HG02938 (cell line): ENCODE results near the gene RSPH3.
"Not testable (repeated sequence)": the region's sequence is repeated elsewhere in the genome, so short reads cannot be mapped to it uniquely, and the experiment has no call there.

Experiments
- ATAC-seq: cut with Tn5 transposase; IDR thresholded peaks from one replicate; pipeline ENCODE4 v1.9.1; 2021; ENCODE audit warnings: mild to moderate bottlenecking, moderate library complexity; ENCODE audit not compliant: unreplicated experiment

The RSPH3 gene, protein sequence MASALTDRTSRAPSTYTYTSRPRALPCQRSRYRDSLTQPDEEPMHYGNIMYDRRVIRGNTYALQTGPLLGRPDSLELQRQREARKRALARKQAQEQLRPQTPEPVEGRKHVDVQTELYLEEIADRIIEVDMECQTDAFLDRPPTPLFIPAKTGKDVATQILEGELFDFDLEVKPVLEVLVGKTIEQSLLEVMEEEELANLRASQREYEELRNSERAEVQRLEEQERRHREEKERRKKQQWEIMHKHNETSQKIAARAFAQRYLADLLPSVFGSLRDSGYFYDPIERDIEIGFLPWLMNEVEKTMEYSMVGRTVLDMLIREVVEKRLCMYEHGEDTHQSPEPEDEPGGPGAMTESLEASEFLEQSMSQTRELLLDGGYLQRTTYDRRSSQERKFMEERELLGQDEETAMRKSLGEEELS

DNA sequence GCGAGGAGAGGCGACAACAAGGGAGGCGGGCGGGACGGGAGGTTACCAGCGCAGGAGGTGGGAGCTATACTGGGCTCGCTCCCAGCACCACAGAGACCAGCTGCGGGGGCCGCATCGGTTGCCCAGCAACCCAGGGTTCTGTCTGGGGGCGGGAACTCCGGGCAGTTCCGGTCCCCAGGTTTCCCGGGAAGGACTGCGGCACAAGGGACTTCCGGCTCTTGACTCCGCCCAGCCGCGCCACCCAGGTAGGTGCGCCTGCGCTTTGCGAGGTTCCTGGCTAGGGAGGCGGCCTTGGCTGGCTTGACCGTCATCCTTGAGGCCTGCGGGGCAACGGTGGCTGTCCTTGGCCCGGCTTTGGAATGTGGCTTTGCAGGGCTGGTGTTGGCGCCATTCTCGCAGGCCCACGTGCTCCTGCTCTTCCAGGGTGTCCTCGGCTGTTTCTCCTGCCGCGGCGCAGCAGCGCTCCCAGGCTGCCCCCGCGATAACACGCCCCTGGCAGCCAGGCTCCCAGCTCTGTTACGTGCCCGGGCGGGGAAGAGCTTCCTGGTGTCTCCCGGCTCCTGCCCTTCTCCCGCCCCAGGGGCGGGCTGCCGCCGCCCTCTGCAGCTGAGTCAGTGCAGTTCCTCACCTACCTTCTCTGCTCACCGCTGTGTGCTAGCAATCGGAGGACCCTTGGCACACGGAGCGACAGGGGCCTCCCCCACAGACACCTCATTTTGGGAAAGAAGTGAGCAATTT lies at the start of gene RSPH3:
RSPH3 (minus strand) TSS at position 537 of the 738 bp plus-strand sequence. CDS start 652 bp downstream, outside the sequence.
- ATAC-seq, result peak; percentile 88

DNA sequence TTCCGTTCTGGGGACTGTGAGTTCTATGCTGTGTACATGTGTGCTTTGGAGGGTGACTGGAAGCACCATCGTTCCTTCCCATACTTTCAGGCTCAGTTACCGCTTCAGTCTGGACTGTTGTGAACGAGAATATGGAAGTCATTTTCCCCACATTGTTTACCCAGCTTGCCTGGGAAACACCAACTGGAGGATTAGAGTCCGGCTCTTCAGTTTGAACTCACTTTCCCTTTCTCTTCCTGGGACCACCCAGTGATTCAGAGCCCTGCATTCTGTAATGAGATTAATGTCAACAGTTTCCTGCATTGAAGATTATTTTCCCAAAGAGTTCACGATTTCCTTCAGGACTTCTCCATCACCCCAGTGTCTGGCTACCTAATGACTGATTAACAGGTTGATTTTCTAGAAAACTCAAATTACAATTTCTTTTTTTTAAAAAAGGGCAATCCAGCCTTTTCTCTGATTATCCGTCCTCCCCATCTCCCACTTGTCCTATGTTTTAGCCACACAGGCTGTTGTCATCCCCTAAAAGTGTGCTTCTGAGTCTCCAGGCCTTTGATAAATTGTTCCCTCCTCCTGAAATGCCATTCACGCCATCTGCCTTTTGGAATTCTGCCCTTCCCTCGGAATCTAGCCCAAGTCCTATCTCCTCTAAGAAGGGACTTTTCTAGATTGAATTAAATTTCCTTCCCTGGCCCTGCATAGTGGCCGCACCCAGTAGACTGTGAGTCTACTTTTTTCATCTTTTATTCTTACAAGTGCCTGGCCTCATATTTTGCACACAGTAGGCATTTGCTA lies 48.1 kb upstream of the RSPH3 start:
- no peak for ATAC-seq

DNA sequence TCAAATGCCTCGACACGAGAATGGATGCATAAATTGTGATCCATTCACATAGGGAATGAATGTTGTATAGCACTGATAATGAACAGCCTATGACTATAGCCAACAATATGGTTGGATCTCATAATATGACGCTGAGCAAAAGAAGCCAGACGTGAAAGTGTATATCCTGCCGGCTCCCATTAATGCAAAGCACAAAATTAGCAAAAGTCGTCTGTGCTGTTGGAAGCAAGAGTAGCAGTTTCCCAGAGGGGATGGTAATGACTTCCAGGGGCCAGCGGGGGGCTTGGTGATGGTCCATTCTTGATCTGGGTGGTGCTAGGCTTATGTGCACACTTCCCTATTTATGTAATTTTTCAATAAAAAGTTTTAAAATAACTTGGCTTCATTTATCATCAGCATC lies 45.8 kb upstream of the RSPH3 start:
- no peak for ATAC-seq

DNA sequence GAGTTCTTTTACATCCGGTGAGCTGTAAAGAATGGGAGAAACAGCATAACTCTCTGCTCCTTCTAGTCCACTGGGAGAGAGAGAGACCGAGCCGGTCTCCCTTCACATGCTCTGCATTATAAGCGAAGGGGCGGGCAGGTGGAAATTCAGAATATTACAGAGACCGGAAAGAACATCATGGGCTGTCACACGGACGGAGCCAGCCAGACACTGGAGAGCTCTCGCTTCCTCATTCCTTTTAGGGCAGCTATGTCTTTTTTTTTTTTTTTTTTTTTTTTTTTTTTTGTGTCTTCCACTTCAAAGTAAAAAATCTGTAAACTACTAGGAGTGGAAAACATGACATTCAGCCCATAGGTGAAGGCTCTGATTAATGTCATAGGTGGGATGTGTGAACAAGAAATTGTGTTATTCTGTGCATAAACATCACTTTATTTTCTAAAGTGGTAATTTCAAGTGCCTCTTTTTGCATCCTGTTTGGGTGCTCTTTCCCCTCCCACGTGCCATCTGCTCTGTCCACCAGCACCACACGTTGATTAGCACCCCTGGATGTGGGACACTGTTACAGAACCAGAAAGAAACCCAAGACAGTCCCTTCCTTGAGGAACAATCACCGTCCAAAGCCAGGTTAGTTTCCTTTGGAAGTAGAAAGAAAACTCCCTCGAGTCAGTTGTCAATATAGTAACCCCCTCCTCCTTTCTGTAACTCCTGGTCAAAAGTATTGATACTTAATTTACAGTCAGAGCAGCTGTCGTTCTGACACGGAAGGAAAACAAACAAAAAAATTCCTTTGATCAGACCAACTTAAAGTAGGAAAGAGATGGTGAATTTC lies 45.1 kb upstream of the RSPH3 start, which contains the start of gene TAGAP:
TAGAP (minus strand) TSS at position 93 of the 829 bp plus-strand sequence. CDS start 845 bp downstream, outside the sequence.
- ATAC-seq, result peak; percentile 71

- no peak for ATAC-seq
Observed at GRCh38 chr6:159043947-159044346, 43.9 kb upstream of the RSPH3 start.

DNA sequence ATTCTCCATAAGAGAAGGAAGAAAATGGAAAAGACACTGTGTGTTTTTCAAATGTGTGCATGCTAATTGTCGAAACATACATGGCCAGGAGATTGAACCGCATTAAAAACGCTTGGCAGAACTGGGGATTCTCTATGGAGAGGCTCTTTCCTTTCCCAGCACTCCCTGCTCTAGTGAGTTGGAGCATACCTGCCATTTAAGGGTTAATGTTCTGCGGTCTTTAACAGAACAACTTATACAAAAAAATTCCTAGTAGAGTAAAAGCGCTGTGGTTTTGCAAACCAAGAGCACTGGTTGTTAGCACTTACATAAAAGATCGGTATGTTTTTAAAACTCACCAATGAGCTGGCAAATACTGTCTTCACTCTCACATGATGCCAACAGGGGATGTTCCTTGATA lies 43.2 kb upstream of the RSPH3 start:
- no peak for ATAC-seq

- no peak for ATAC-seq
Observed at GRCh38 chr6:159042826-159043181, 42.8 kb upstream of the RSPH3 start.

DNA sequence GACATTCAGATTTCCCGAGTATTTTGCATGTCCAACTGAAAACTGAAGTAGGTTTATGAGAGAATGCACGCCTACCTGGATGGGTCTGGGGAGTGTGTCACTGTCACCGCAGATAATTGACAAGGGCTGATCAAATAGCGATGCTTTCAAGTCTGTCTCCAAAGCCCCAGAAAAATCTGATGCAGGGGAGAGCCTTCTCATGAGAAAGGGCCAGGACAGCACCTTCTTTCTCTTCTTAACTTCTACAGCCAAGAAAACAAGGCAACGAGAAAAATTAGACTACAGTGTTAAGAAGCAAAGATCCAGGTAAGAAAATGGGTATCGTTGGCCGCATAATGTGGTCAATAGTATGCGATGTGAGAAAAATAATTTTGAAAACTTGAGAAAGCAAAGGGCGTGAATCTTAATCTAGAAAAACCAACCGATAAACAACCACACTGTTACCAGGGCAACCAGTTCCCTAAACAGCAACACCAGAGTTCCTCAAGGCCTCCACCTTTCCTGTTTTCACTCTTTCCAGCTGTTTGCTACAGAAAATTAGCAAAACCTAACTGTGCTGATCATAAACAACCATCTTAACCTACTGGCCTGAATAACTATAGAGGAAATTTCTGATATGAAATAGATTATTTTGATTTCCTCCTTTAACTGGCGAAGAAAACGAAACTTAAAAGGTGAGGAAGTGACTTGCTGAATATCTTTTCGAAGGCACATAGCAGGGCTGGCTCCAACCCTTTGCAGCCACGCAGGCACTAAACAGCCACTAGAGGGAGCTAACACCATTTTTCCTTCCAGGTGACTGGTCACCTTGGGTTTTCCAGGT lies 42.2 kb upstream of the RSPH3 start:
- peak; percentile 34 for ATAC-seq

- ATAC-seq, result no peak
Observed at GRCh38 chr6:159041181-159041580, 41.2 kb upstream of the RSPH3 start.

GRCh38 chr6:159039885-159040258 lies 39.9 kb upstream of the RSPH3 start:
- ATAC-seq, result no peak

DNA sequence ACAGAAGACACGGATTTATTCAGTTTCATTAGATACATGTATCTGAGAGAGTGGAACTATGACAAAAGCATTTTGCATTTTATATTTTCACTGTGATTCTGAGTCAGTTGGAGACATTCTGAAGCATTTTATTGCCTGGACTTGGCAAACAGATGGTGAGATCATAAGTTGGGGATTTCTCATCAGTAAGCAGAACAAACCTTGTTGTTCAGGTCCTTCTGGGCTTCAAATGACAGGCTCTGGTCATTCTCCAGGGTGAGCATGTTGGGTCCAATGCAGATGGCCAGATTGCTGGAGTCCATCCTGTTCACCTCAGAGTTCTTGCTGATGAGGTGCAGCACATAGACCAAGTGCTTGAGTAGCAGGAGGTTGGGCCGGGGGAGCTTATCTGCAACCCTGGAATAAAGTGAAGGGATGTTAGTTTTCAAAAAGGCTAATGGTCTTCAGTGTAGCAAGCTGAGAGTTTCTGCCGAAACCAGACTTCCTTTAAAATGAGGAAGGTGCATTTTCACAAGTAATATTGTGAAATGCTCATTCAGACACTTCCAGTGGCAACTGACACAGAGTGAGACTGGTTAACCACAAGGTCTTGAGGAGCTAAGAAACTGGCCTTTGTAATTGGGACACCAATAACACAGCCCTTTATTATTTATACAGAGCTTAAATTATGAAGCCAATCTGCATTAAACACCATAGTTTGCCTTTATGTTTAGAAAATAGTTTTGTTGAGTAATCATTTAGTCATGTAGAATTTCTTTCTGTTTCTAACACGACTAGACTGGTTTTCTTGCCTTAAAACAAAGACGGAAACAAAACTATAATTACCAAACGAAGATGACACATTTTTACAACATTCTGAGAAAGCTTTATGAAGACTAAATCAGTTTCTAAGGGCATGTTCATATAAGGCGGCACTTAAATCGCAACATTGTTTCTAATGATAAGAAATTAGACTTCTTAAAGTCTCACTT lies 39.2 kb upstream of the RSPH3 start:
- ATAC-seq, result peak; percentile 82

DNA sequence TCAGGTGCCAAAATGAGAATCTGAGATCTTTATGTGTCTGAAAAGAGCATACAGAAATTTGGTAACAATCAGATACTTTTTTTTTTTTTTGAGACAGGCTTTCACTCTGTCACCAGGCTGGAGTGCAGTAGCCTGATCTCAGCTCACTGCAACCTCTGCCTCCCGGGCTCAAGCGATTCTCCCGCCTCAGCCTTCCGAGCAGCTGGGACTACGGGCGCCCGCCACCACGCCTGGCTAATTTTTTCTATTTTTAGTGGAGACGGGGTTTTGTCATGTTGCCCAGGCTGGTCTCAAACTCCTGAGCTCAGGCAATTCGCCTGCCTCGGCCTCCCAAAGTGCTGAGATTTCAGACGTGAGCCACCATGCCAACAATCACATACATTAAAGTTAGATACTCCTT lies 38.3 kb upstream of the RSPH3 start:
- not testable (repeated sequence) for ATAC-seq

DNA sequence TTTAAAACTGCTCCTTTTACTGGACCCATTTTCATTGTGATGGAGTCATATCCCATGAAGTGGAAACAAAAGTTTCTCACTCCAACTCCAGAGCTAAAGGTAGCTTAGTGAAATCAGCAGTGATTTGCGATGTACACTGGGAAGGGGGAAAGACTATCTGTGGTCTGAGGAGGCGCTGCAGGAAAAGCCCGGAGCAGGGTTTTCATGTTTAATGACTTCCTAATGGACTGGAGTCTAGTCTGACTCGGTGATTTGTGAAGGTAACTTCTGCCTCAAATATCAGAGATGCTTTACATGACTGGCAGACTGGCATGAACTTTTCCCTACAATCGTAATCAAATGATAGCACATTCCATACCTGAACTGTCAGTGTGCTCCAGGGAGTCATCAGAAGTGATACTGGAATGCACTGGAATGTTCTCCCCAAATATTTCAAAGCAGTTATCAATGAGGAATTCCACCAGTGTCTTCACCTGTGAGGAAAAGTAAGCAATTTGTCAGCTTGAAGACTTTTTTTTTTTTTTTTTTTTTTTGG lies 37.8 kb upstream of the RSPH3 start:
- no peak for ATAC-seq

GRCh38 chr6:159036673-159037072 lies 36.7 kb upstream of the RSPH3 start:
- ATAC-seq, result no peak

DNA sequence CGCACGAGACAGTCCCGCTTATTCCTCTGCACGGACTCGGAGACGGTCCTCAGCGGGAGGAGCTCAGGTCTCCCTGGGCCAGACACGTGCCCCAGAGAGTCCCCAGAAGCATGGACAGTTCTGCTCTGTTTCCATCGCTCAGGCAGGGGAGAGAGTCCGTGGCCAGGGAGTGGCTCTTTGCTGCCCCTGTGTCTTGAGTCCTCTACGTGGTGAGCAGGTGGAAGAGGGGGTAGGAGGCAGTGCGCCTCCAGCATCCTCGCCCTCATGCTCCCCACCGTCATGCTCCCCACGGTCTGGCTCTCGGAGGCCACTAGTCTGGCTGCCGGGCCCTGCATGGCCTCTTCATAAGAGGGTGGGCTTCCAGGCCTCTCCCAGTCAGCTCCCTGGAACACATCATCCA lies 35.9 kb upstream of the RSPH3 start:
- ATAC-seq, result no peak

- ATAC-seq, result no peak
Observed at GRCh38 chr6:159033160-159034049, 33.4 kb upstream of the RSPH3 start.

- no peak for ATAC-seq
Observed at GRCh38 chr6:159031846-159032245, 31.8 kb upstream of the RSPH3 start.
